Measurements from ENCODE around the gene NYNRIN.

NYNRIN gene

DNA sequence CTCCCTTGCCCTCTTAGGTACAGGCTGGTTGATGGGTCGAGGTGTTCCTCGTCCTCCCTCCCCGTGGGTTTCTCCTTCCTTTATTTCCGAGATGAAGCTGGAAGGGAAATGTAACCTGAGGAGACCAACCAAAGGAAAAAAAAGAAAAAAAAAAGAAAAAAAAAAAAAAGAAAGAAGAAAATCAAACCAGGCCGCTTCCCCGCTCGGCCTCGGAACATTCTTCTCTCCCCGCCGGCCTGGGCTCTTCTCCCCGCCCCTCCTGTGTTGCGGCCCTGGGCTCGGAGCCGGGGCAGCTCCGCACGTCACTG, 32.4 kb upstream of the NYNRIN start:
- peak overlapping the region; percentile 35 for H3K4me3 ChIP-seq (ENCODE audit: control insufficient read depth, low read depth, low read length)
- TF ChIP-seq, protein P1, sequence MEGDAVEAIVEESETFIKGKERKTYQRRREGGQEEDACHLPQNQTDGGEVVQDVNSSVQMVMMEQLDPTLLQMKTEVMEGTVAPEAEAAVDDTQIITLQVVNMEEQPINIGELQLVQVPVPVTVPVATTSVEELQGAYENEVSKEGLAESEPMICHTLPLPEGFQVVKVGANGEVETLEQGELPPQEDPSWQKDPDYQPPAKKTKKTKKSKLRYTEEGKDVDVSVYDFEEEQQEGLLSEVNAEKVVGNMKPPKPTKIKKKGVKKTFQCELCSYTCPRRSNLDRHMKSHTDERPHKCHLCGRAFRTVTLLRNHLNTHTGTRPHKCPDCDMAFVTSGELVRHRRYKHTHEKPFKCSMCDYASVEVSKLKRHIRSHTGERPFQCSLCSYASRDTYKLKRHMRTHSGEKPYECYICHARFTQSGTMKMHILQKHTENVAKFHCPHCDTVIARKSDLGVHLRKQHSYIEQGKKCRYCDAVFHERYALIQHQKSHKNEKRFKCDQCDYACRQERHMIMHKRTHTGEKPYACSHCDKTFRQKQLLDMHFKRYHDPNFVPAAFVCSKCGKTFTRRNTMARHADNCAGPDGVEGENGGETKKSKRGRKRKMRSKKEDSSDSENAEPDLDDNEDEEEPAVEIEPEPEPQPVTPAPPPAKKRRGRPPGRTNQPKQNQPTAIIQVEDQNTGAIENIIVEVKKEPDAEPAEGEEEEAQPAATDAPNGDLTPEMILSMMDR (conservative IDR thresholded peaks at IDR 0.05; ENCODE audit: control insufficient read depth, insufficient read depth, low read depth, low read length) = no peak
- no peak for DNase-seq (ENCODE audit: low read depth)

DNA sequence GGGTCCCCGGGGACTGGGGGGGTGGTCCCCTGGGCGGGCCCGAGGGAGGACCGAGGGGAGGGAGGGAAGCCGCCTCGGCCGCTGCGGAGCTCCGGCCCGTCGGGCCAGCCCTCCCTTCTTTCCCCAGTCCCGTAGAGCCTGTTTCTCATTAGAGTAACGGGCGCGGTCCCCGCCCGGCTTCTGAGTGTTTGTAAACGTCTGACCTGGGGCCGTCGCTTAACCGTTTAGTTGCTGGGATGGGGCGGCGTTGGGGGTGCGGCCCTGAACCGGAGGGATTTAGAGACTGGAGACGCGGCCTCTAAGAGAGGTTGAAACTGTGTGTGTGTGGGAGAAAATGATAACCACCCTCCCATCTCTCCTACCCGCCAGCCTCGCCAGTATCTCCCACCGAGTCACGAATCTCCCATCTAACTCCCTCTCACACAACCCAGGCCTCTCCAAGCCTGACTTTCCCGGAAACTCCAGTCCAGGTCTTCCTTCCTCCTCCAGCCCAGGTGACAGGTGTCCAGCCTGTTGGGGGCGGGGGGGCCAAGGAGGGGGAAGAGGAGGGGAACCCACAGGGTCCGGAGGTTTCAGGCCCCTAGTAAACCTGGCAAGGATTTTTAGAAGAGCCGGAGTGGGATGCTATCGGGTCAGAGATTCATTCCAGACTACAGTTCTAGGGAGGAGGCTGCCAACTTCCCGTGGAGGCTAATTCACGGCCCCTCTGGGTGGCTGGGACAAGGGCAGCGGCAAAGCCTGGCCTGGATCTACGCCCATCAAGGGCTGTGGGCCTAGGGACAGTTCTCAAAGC, 31.9 kb upstream of the NYNRIN start:
- TF ChIP-seq, protein P1 (conservative IDR thresholded peaks at IDR 0.05; ENCODE audit: control insufficient read depth, insufficient read depth, low read depth, low read length) = no peak
- DNase-seq (ENCODE audit: low read depth) = peak; percentile 95
- H3K4me3 ChIP-seq (ENCODE audit: control insufficient read depth, low read depth, low read length) = peak overlapping the region; percentile 73

- TF ChIP-seq, protein P1 (conservative IDR thresholded peaks at IDR 0.05; ENCODE audit: control insufficient read depth, insufficient read depth, low read depth, low read length) = no peak
- H3K4me3 ChIP-seq (ENCODE audit: control insufficient read depth, low read depth, low read length) = peak within 1 kb of the TSS; percentile 73
- DNase-seq (ENCODE audit: low read depth) = peak; percentile 96
These were observed 31.1 kb upstream of the NYNRIN start, which contains the start of gene NFATC4 for GRCh38 chr14:24367514-24368211. NFATC4 (plus strand) TSS chr14:24368184; CDS start chr14:24368341, 157 bp downstream.

DNA sequence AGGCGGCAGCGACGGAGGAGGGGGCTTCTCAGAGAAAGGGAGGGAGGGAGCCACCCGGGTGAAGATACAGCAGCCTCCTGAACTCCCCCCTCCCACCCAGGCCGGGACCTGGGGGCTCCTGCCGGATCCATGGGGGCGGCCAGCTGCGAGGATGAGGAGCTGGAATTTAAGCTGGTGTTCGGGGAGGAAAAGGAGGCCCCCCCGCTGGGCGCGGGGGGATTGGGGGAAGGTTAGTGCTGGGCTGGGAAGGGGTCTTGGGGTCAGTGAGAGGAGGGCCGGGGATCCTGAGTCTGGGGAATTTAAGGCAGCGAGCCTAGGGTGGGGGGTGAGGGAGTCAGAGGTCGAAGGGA, 30.6 kb upstream of the NYNRIN start:
- H3K4me3 ChIP-seq (ENCODE audit: control insufficient read depth, low read depth, low read length) = peak overlapping the region; percentile 73
- no peak for DNase-seq (ENCODE audit: low read depth)
- TF ChIP-seq, protein P1 (conservative IDR thresholded peaks at IDR 0.05; ENCODE audit: control insufficient read depth, insufficient read depth, low read depth, low read length) = no peak

DNA sequence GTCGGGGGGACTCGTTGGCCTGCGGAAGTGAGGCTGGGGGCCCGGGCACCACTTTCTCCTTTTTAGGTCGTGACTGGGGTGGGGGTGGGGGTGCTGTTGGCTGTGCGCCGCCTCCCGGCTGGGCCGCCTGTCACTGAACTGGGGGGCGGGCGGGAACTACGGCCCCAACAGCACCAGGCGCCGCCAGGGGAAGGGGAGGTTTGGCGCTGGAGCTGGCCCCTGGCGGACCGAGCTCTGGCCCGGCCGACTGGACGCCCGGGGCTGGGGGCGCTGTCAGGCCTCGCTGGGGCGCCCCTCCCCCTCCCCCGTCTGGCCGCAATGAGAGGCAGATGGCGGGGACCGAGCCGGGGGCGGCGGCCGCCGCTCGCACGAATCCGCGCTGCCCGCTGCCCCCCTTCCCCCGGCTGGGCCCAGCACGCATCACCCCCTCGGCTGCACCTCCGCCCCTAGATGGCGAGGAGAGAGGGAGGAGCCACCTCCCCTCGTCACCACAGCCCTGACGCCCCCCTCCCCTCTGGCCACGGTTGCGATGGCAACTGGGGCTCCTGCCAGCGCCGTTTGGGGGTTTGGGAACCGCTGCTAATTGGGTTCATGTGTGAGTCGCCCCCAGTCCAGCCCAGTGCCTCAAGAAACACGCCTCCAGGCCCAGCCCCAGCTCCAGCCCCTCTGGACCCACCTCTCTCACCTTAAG, 30.1 kb upstream of the NYNRIN start:
- DNase-seq (ENCODE audit: low read depth) = peak; percentile 80
- peak overlapping the region; percentile 73 for H3K4me3 ChIP-seq (ENCODE audit: control insufficient read depth, low read depth, low read length)
- TF ChIP-seq, protein P1 (conservative IDR thresholded peaks at IDR 0.05; ENCODE audit: control insufficient read depth, insufficient read depth, low read depth, low read length) = no peak

- peak overlapping the region; percentile 73 for H3K4me3 ChIP-seq (ENCODE audit: control insufficient read depth, low read depth, low read length)
- TF ChIP-seq, protein P1 (conservative IDR thresholded peaks at IDR 0.05; ENCODE audit: control insufficient read depth, insufficient read depth, low read depth, low read length) = no peak
- DNase-seq (ENCODE audit: low read depth) = no peak
These were observed 29.3 kb upstream of the NYNRIN start for GRCh38 chr14:24369463-24369862.

Measured in fibroblast of mammary gland (primary cell).